Smooth muscle cell (in vitro differentiated cells): ENCODE results near the gene NRAS. TPM values are rescaled to one million over a fixed set of nuclear protein-coding genes. Genes with fewer than 3 reads are reported as not detected.

ENCODE experiments used
- DNase-seq: peaks from one replicate; lab custom pipeline; 2025; ENCODE audit not compliant: unreplicated experiment; lab: John Stamatoyannopoulos, UW
- H2AFZ ChIP-seq: fragments of 200-600 bp; sonication (generic); 2 replicates; pipeline ENCODE4 v1.6.0; 2016; ENCODE audit warnings: antibody characterized with exemption, low read depth, mild to moderate bottlenecking
- H3F3A ChIP-seq: fragments of 200-600 bp; sonication (generic); 2 replicates; pipeline ENCODE4 v1.6.0; 2017; ENCODE audit warnings: antibody characterized with exemption, low read depth
- H3K27ac ChIP-seq: fragments of 200-600 bp; sonication (generic); 2 replicates; pipeline ENCODE4 v1.5.1; 2016; ENCODE audit warnings: low read depth, mild to moderate bottlenecking
- H3K27me3 ChIP-seq: fragments of 200-600 bp; sonication (generic); 2 replicates; pipeline ENCODE4 v1.6.1; 2016; ENCODE audit warnings: low read depth, mild to moderate bottlenecking
- H3K36me3 ChIP-seq: fragments of 200-600 bp; sonication (generic); 2 replicates; pipeline ENCODE4 v1.5.1; 2016; ENCODE audit warnings: low read depth
- H3K4me1 ChIP-seq: fragments of 200-600 bp; sonication (generic); 2 replicates; pipeline ENCODE4 v1.5.1; 2016; ENCODE audit warnings: low read depth
- H3K4me2 ChIP-seq: fragments of 200-600 bp; sonication (generic); 2 replicates; pipeline ENCODE4 v1.6.0; 2016; ENCODE audit warnings: mild to moderate bottlenecking
- H3K4me3 ChIP-seq: fragments of 200-600 bp; sonication (generic); 2 replicates; pipeline ENCODE4 v1.5.1; 2016; ENCODE audit warnings: mild to moderate bottlenecking
- H3K79me2 ChIP-seq: fragments of 200-600 bp; sonication (generic); 2 replicates; pipeline ENCODE4 v1.6.0; 2016; ENCODE audit warnings: low read depth, mild to moderate bottlenecking
- H3K9ac ChIP-seq: fragments of 200-600 bp; sonication (generic); 2 replicates; pipeline ENCODE4 v1.6.0; 2016; ENCODE audit warnings: low read depth
- H3K9me3 ChIP-seq: fragments of 200-600 bp; sonication (generic); replicated peaks from 2 replicates; pipeline ENCODE4 v1.5.1; 2016; ENCODE audit warnings: low read depth
- H4K20me1 ChIP-seq: fragments of 200-600 bp; sonication (generic); 2 replicates; pipeline ENCODE4 v1.6.0; 2016; ENCODE audit warnings: low read depth
- WGBS: methylation state at CpG from one replicate; pipeline ENCODE4 v1.1.7; 2016; ENCODE audit warnings: low lambda C conversion rate; 5-methylcytosine and 5-hydroxymethylcytosine counted together
- polyA plus RNA-seq: library from polyadenylated mRNA; unstranded; fragments of >200 nt; fragmentation: Nextera tagmentation; extraction: Ambion mirVana; gene quantifications from 2 replicates; pipeline ENCODE4 v1.2.1, GENCODE V29; 2016
- small RNA-seq: library from RNA; depleted of rRNA; stranded (forward); fragments of <200 nt; gene quantifications from one replicate; pipeline ENCODE3, GENCODE V24; 2014
- total RNA-seq: library from RNA; depleted of rRNA; stranded (reverse); fragments of >200 nt; gene quantifications from 2 replicates; pipeline ENCODE4 v1.2.3, GENCODE V29; 2014
- TF ChIP-seq, protein P1 (sequence below): fragments of 200-600 bp; sonication (generic); IDR thresholded peaks from 2 replicates; pipeline ENCODE4 v1.5.1; 2017; ENCODE audit warnings: borderline replicate concordance, mild to moderate bottlenecking, antibody characterized with exemption; ENCODE audit not compliant: insufficient read depth, poor library complexity, severe bottlenecking

Gene NRAS
- total and polyA plus RNA-seq, 2 experiments from 2014 or later = 37.0 to 84.7 TPM

GRCh38 chr1:114666954-114667353 is 49.6 kb downstream of the NRAS start:
- H3K36me3 ChIP-seq = no peaks in the 10 kb centered on the region
- WGBS = 86% methylated on average over 3 of the region's 3 CpGs
- H3K4me3 ChIP-seq = no peak overlapping the region
- TF ChIP-seq, protein P1, sequence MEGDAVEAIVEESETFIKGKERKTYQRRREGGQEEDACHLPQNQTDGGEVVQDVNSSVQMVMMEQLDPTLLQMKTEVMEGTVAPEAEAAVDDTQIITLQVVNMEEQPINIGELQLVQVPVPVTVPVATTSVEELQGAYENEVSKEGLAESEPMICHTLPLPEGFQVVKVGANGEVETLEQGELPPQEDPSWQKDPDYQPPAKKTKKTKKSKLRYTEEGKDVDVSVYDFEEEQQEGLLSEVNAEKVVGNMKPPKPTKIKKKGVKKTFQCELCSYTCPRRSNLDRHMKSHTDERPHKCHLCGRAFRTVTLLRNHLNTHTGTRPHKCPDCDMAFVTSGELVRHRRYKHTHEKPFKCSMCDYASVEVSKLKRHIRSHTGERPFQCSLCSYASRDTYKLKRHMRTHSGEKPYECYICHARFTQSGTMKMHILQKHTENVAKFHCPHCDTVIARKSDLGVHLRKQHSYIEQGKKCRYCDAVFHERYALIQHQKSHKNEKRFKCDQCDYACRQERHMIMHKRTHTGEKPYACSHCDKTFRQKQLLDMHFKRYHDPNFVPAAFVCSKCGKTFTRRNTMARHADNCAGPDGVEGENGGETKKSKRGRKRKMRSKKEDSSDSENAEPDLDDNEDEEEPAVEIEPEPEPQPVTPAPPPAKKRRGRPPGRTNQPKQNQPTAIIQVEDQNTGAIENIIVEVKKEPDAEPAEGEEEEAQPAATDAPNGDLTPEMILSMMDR = no peak
- peaks cover 9% of the 10 kb centered on the region for H3K79me2 ChIP-seq
- no peaks in the 10 kb centered on the region for H3K4me1 ChIP-seq
- H3F3A ChIP-seq = no peaks in the 10 kb centered on the region
- H2AFZ ChIP-seq = no peak overlapping the region
- H3K27me3 ChIP-seq = no peaks in the 10 kb centered on the region
- H4K20me1 ChIP-seq = no peaks in the 10 kb centered on the region
- no peaks in the 10 kb centered on the region for H3K9me3 ChIP-seq
- H3K27ac ChIP-seq = no peak overlapping the region
- no peak for DNase-seq
- no peak overlapping the region for H3K9ac ChIP-seq
- no peak overlapping the region for H3K4me2 ChIP-seq

DNA sequence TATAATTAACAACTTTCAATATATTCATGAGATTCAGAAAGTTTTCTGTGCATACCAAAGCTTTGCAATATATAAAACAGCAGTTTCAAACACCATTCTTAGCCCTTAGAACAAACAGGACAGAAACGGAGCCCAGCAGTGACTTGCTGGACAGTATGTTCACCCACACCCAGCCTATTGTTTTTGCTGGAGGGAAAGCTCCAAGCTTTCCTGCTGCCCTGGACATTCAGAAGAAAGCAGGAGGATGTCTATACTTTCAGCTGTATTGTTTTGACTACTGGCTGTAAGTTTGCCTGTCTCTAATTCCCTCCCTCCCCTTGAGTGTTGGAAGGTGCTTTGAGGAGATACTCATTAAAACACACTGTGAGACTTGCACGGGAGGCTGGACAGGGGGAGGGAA is 56.3 kb downstream of the NRAS start:
- WGBS = 75% methylated on average over 2 of the region's 2 CpGs
- Histone ChIP-seq H3F3A (no peaks in the 10 kb centered on the region), H2AFZ (no peak overlapping the region), H3K79me2 (peaks cover 5% of the 10 kb centered on the region), H3K4me1 (no peaks in the 10 kb centered on the region), H3K27me3 (no peaks in the 10 kb centered on the region), H3K36me3 (no peaks in the 10 kb centered on the region), H3K9ac (no peak overlapping the region), H3K4me3 (no peak overlapping the region), H3K4me2 (no peak overlapping the region), H4K20me1 (peaks cover 12% of the 10 kb centered on the region), H3K27ac (no peak overlapping the region), H3K9me3 (no peaks in the 10 kb centered on the region)
- TF ChIP-seq, protein P1 = no peak
- no peak for DNase-seq

Small RNA genes lying within 50 kb of the gene (small RNA-seq; reads per million reads assigned to genes)
- not detected for gene RN7SL432P
- gene RNY1P13 = not detected

Other genes starting within 250 kb of the NRAS start
- gene TRIM33, start 205.6 kb downstream of the NRAS start, total RNA-seq = 30.5 and 35.9 TPM in 2 replicates
- gene TRIM33, start 205.6 kb downstream of the NRAS start, polyA plus RNA-seq = 12.0 and 22.7 TPM in 2 replicates
- 49.3 and 65.5 TPM in 2 replicates for gene BCAS2, start 135.2 kb downstream of the NRAS start, total RNA-seq
- 57.0 and 61.2 TPM in 2 replicates for gene BCAS2, start 135.2 kb downstream of the NRAS start, polyA plus RNA-seq
- 4.1 and 8.6 TPM in 2 replicates for gene DENND2C, start 46.7 kb downstream of the NRAS start, total RNA-seq
- gene DENND2C, start 46.7 kb downstream of the NRAS start, polyA plus RNA-seq = 1.4 and 2.9 TPM in 2 replicates
- gene AMPD1, start 21.2 kb downstream of the NRAS start, total RNA-seq = not detected in 2 replicates
- gene AMPD1, start 21.2 kb downstream of the NRAS start, polyA plus RNA-seq = not detected in 2 replicates
- 768 and 827 TPM in 2 replicates for gene CSDE1, start 41.2 kb upstream of the NRAS start, total RNA-seq
- 160 and 173 TPM in 2 replicates for gene CSDE1, start 41.2 kb upstream of the NRAS start, polyA plus RNA-seq
- gene SIKE1, start 63.9 kb upstream of the NRAS start, total RNA-seq = 70.5 and 84.4 TPM in 2 replicates
- 37.0 and 54.8 TPM in 2 replicates for gene SIKE1, start 63.9 kb upstream of the NRAS start, polyA plus RNA-seq
- not detected in 2 replicates for gene SYCP1, start 138.1 kb upstream of the NRAS start, total RNA-seq
- not detected in 2 replicates for gene SYCP1, start 138.1 kb upstream of the NRAS start, polyA plus RNA-seq